CD4-positive, alpha-beta T cell treated with Interferon gamma for 1 hour (primary cell): ENCODE results near the gene TLDC2.
"Not testable (repeated sequence)": the region's sequence is repeated elsewhere in the genome, so short reads cannot be mapped to it uniquely, and the experiment has no call there.

Experiments used
- DNase-seq: peaks from one replicate; pipeline ENCODE4 v3.0.0-alpha.2; 2020

TLDC2 gene

DNA sequence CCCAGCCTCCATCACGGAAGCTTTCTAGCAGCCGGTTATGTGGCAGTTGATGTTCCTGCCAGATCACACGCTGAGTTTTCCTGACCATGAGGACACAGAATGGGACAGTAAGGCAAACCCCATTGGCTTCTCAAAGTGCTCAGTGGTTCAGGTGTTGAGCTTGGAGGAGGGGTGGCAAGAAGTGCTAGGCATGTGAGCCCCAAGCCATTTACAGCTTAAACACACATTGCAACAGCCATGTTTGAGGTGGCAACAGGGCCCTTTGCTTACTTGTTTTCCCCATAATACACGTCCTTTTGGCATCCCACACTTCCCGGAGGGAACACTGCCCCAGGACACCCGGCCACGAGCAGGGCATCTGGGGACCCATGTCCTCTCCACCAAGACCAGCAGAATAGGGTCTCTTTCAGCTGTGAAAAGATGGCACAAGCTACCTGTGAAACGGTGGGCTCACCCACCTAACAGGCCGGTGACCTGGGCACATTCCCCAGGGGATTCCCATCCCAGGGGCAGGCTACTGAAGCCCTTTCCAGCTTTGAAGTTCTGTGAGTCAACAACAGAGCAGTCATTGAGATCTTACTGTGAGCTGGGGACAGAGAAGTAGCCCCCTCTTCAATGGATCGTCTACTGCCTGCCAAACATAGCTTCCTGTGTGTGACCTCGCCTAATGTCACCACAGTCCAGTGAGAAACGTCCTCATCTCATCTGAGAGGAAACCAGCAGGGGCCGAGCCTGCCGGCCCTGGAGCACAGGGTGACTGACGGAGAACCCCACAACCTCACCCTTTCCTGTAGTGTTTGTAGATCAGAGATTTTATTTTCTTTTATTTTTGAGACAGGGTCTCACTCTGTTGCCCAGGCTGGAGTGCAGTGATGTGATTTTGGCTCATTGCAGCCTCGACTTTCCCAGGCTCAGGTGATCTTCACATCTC lies 4.0 kb upstream of the TLDC2 start:
- no peak for DNase-seq

DNA sequence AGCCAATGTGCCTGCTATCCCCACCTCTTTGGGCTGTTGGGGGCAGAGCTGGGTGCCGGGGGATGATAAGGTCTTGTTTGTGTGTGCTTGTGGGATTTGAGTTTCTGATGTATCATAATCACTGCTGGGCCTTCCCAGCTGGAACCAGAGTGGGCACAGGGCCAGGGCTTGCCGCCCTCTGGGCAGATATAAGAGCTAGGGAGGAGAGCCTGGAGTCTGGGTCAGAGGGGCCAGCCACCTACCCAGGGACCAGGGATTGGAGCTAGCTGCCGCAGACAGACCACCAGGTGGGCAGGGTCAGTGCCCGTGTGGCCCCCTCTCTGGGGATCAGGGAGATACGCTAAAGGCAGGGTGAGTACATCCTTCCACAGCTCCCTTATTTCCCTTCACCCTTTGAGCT lies 3.1 kb upstream of the TLDC2 start:
- DNase-seq, result no peak

DNA sequence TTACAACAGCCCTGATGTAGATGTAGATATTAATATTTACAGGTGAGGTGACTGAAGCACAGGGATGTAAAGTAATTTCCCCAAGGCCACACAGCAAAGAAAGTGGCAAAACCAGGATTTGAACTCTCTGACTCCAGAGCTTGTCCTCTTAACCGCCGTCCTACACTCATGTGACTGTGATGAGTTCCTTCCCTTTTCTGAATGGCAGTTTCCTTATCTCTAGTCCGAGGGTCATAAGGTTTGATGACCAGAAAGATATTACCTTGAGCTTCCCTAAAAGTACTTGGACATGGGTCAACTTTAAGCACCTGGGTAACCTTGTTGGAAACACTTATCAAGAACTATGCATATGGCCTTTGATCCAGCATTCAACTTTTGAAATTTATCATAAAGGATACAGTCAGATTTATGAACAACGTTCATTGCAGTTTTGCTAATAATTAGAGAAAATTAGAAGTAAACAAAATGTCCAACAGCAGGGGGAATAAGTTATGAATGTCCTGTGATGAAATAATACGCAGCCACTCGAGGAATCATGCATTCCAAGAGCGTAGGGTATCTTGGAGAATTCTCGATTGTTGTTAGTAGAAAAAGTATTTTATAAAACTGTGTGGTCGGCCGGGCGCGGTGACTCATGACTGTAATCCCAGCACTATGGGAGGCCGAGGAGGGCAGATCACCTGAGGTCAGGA lies 2.3 kb upstream of the TLDC2 start:
- DNase-seq, result no peak

DNA sequence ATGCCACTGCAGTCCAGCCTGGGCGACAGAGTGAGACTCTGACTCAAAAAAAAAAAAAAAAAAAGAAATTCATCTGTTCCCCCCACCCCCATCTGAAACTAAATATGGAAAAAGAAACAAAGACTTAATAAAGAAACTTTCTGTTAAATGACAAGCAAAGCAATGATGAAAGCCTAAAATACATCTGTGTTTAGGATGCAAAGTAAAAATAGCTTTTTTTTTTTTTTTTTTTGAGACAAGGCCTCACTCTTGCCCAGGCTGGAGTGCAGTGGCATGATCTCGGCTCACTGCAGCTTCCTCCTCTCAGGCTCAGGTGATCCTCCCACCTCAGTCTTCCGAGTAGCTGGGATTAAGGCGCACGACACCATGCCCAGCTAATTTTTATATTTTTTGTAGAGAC lies 845 bp upstream of the TLDC2 start:
- not testable (repeated sequence) for DNase-seq

DNA sequence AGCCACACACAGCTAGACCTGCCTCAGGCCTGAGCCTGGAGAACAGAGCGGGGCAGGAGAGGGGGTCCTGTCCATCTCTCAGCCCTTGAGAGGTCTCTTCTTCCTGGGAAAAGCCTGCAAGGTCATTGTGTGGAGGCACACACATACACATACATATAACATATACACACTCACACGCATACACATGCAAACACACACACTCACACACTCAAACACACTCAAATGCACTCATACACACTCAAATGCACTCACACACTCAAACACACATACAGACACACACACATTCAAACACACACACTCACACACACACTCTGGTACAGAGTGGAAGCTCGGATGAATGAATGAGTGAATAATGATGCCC lies 515 bp downstream of the TLDC2 start:
- no peak for DNase-seq

DNA sequence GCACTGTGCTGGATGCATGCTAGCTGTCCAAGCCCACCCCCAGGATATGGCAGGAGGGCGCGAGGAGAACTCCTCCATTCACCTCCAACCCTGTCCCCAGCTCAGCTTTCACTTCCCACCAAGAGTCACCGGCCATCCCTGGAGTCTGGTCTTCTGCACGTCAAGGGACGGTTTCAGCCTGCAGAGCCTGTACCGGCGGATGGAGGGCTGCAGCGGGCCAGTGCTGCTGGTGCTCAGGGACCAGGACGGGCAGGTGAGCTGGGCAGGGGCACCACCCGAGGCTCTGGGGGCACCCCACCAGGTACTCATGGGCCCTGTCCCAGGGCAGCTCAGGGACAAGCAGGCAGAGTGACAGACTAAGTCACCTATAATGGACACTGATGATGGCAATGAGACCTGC lies 3.0 kb downstream of the TLDC2 start:
- DNase-seq, result no peak

DNA sequence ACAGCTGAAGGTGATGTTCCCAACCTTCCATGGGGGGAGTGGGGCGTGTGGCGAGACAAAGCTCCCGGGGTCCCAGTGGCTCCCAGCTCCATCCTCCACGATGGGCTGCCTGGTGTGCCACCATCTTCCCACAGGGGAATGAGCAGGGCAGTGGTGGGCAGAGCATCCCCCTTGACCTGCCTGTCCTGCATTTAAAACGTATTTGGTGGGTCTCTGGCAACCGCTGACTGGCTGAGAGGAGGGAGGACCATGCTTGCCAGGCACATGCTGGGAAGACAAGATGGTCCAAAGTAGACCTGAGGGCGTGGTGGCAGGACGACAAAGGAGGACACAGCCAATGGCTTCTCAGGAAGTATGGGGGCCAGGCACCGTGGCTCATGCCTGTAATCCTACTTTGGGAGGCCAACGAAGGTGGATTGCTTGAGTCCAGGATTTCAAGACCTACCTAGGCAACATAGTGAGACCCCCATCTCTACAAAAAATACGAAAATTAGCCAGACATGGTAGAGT lies 4.9 kb downstream of the TLDC2 start:
- no peak for DNase-seq

DNA sequence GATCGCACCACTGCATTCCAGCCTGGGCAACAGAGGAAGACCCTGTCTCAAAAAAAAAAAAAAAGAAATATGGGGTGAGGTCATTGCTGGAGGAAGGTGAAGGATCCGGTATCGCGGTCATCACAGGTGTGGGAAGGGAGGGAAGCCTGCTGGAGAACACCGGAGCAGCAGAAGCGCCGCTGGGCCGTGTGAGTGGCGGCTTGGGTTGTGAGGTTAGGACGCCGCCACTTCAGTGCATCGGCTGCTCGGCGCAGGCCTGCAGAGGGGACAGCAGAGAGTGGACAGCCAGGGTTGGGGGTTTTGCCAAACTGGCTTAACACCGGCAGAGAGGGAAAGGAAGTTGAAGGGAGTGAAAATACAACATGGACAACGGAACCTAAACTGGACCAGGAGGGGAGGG lies 5.4 kb downstream of the TLDC2 start:
- no peak for DNase-seq

DNA sequence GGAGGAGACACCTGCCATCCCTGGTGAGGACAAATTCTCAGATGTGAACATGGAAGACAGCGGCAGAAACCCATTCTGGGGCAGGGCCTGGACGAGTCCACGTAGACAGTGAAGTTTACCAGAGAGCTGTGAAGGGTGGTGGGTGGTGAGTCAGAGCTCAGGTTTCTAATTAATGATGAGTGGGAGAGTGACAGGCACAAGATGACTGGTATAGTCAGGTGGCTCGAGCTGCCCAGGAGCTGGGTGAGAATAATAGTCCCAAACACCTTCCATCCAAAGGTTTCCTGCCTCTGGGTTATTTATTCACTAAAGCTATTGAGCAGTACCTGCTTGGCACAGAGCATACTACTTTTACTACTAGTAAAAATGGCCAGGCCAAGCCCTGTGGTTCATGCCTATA lies 6.0 kb downstream of the TLDC2 start:
- no peak for DNase-seq

DNA sequence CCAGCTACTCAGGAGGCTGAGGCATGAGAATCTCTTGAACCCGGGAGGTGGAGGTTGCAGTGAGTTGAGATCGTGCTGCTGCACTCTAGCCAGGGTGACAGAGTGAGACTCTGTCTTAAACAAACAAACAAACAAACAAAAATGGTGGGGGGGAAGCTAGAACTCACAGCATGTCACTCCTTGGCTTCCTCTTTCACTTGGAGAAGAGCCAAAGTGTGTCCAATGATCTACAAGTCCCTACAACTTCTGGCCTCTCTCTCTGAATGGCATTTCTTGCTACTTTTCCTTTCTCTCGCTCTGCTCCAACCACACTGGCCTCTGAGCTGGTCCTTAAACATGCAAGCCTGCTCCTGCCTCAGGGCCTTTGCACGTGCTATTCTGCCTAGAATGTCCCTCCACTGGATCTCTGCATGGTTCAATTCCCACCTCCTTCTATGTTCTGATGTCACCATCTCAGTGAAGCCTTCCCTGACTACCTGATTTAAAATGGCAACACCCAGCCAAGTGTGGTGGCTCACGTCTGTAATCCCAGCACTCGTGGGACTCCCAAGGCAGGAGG lies 8.1 kb downstream of the TLDC2 start:
- no peak for DNase-seq

DNA sequence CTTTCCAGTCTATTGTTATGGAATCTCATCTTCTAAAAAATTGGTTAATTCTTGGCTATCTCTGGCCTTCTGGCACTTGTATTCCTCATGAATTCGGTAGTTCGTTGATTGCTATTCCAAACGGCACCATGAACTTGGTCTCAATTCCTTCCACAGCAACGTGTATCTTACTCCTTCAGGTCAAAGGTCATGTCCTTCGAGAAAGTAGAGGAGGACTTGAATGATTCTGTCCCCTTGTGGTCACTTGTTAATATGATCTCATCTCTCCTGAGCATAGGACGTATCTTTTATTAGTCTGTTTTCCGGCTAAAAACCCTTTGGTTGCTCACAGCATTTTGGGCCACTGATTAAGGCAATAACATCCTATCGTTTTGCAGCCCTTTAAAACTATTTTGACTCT lies 9.4 kb downstream of the TLDC2 start:
- DNase-seq, result no peak

DNA sequence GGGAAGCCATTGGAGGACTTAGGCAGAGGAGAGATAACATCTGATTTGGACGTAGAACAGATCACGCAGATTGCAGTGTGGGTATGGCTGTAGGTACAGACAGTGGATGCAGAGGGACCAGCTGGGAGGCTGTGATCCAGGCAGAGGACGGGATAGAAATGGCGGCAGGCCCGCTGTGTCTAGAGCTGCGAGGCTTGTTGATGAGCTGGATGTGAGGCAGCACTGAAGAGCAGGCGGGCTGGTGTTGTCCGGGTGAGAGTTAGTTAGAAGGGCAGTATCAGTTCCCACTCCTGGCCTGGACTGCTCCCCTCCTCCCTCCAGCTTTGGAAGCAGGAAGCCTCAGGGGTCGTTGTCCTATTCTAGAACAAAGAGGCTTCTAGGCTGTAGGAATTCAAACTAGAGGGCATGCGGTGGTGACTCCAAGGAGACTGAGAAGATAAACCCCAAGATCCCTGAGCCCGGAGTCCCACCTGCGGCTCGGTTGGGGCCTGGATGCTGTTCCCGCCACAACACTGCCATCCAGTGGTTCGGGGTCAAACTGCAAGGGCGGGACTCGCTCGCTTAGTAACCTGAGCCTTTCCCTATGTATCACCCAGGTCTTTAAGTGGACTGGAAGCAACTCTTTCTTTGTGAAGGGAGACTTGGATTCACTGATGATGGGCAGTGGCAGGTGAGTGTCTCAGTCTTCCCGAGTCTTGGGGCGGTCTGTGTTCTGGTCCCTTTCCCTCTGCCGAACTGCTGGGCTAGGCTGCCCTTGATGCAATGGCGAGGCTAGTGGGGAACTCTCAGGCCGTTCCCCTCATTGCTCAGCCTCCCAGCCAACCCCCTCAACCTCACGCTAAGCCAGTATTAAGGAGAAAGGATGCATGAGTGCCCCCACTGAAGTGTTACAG lies 11.2 kb downstream of the TLDC2 start:
- DNase-seq, result peak; percentile 71

DNA sequence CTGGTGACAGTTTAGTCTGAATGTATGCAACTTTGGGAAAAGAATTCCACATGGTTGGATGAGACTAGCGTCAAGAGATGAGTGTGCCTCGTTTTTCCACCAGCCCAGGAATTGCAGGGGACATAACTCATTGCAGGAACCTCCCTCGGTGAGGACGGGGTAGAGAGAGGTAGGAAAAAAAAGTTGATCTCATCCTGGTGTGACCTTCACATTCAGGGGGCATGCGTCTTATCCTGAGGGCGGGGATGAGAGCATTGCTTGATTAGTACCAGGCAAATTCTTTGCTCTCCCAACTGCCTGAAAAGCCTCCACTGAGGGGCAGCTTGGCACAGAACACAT lies 11.8 kb downstream of the TLDC2 start:
- DNase-seq, result no peak

DNA sequence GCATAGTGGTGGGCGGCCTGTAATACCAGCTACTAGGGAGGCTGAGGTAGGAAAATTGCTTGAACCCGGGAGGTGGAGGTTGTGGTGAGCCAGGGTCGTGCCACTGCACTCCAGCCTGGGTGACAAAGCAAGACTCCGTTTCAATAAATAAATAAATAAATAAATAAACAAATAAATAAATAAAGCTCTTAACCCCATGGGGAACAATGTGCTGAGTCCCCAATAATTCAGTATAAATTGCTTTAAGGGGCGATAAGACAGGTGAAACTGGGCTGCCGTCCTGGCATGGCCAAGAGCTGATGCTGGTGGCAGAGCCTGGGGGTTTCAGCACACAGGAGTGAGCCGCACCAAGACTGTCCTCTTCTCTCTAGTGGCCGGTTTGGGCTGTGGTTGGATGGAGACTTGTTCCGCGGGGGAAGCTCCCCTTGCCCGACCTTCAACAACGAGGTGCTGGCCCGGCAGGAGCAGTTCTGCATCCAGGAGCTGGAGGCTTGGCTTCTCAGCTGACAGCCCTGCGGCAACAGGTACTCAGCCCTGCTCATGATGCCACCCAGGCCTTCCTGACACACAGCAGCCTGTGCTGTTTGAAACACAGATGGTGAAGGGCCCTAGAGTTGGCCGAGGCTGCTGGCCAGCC lies 13.1 kb downstream of the TLDC2 start:
- no peak for DNase-seq

DNA sequence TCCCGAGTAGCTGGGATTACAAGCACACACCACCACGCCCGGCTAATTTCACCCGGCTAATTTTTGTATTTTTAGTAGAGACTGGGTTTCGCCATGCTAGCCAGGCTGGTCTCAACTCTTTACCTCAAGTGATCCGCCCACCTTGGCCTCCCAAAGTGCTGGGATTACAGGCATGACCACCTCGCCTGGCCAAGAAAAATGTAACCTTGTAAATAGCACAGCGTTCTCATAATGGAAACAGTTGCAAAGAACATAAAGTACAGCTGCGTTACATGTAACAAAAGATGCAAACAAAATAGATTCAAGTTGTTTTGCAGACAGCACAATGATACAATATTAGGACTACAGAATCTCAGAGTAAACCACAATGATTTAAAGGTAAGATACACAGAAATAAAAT lies 14.6 kb downstream of the TLDC2 start:
- no peak for DNase-seq

DNA sequence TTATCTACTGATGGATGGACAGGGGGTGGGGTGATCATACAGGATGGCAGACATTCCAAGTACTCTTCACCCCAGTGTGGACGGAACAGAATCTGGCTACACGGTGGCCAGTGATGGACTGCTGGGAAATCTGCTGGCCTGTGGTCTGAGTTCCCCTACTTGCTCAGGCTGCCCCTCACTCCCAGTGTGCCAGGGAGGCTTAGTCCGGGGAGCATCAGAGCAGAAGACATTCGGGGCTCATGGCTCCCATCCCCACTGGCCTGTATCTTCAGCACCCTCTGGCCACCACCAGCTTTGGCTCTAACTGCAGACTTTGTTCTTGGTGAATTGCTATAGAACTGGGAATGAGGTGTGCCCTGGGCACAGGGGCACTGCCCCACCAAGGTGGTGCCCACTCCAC lies 15.3 kb downstream of the TLDC2 start:
- DNase-seq, result no peak

DNA sequence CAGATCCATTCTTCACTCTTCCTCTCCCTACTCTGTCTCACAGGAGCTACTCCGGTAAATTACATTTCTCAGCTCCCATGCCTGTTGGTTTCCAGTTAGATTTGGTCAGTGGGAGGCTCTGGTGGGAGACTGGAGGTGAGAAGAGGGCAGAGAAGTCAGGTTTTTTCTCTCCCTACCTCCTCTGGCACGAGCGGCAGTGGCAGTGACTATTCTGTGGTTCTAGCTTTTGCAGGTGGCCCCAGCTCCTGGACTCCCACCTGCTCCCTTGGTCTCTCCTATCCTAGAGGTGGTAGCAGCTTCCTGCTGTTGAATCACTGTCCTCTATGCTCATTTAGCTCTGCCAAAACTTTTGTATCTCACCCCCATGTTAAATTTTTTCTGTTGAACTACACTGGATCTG lies 17.9 kb downstream of the TLDC2 start:
- no peak for DNase-seq

DNA sequence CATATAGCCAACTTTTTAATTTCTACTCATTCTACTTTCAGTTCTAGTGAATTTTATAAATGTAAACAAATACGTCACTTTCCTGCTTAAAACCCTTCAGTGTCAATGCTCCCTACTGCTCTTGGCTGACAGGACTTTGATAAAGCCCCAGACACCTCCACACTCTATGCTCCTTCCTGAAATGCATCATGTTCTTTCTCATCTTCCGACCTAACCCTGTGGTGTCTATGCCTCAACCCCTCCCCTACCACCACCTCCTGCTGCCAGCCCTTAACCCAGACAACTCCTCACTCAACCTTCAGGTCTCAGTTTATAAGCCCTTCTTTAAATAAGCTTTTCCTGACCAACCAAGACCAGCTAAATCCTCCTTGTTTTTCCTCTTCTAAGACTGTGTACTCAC lies 19.1 kb downstream of the TLDC2 start:
- DNase-seq, result no peak

DNA sequence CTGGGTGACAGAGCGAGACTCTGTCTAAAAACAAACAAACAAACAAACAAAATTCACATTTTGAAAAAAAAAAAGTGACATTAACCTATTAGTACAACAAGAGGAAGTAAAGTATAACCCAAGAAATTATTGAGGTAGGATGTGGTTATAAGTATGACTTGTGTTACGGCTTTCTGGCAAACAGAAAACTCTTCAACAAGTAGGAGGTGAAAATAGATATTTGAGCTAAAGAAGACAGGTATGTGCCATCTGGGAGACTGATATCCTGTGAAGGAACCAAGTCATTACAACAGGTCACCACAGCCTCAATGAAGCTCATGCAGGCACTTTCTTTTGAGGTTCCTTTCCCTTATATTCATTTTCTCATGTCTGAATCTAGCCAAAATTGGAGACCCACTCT lies 28.8 kb downstream of the TLDC2 start:
- DNase-seq, result no peak

DNA sequence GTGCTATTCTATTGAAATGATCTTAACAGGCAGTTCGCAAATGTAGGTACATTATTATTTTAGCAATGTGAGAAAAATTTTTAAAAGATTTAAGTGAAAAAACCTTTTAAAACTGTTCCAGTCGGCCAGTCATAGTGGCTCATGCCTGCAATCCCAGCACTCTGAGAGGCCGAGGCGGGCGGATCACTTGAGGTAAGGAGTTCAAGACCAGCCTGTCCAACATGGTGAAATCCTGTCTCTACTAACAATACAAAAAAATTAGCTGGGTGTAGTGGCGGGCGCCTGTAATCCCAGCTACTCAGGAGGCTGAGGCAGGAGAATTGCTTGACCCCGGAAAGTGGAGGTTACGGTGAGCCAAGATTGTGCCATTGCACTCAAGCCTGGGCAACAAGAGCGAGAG lies 29.6 kb downstream of the TLDC2 start:
- not testable (repeated sequence) for DNase-seq

DNA sequence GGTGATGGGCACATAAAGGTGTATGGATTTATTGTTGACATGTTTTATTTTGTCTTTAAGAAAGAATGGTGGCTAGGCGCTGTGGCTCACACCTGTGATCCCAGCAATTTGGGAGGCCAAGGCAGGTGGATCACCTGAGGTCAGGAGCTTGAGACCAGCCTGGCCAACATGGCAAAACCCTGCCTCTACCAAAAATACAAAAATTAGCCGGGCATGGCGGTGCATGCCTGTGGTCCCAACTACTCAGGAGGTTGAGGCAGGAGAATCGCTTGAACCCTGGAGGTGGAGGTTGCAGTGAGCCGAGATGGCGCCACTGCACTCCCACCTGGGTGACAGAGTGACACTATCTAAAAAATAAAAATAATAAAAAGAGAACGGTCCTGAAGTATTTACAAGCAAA lies 30.1 kb downstream of the TLDC2 start:
- not testable (repeated sequence) for DNase-seq

DNA sequence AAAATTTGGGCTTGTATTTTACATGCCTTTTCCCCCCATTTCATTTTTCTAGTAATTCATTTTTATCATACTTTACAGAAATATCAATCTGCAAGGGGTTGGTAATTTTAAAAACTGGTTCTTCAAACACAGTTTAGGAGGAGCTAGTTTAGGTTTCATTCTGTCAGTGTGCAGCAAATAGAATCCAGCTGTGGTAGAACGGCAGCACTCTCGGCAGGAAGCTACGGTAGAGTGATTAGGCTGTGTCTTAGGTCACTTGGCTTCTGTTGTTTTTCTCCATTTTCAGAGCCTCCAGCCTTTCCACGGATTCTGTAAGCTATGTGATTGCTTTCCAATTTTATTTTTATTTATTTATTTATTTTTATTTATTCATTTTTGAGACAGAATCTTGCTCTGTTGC lies 32.7 kb downstream of the TLDC2 start:
- no peak for DNase-seq

DNA sequence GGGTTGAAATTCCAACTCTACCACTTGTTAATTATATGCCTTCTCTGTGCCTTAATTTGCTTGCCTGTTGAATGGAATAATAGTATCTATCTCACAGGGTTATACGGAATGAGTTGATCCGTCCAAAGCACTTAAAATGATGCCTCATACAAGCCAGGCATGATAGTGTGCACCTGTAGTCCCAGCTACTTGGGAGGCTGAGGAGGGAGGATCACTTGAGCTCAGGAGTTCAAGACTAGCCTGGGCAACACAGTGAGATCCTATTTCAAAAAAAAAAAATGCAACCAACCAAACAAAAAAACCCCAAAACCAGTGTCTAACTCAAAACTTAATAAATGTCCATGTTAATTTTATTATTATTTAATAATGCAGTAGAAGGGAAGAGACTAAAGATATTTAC lies 40.3 kb downstream of the TLDC2 start:
- DNase-seq, result no peak
